SH-SY5Y (cell line): Measurements from ENCODE around the gene HOXB7.

Source experiments
- GATA2 ChIP-seq: IDR thresholded peaks from 2 replicates; pipeline ENCODE4 v1.6.1; 2011; ENCODE audit warnings: mild to moderate bottlenecking, low read depth, low read length
- GATA3 ChIP-seq: IDR thresholded peaks from 2 replicates; pipeline ENCODE4 v1.6.1; 2011; ENCODE audit warnings: low read depth, mild to moderate bottlenecking, low read length, moderate library complexity

GRCh38 chr17:48642843-48643696 is 32.3 kb upstream of the HOXB7 start:
- no peak for TF ChIP-seq GATA2
- no peak for TF ChIP-seq GATA3
